ENCODE measurements around the gene PLEKHA6.

GRCh38 chr1:204368996-204369726 is 9.4 kb upstream of the PLEKHA6 start:
- TF ChIP-seq CTCF (IDR thresholded peaks at IDR 0.05; ENCODE audit: low read depth, low read length, poor library complexity, severe bottlenecking) (no peak), EZH2phosphoT487 (IDR thresholded peaks at IDR 0.05; ENCODE audit: borderline replicate concordance, low read length) (no peak)

All from DOHH2 (cell line).